Measurements from ENCODE around the gene SELENOK.

- TF ChIP-seq POLR2A (IDR thresholded peaks at IDR 0.05) (no peak), CTCF (IDR thresholded peaks at IDR 0.05) (no peak)
Measured at GRCh38 chr3:53940623-53941022, 49.0 kb upstream of the SELENOK start.
